Activated naive CD4-positive, alpha-beta T cell treated with anti-CD3 and anti-CD28 coated beads, Interleukin-2, amount 10 ng/mL, durations not matched to agents 7 days and 5 days (primary cell): ENCODE results near the gene MBNL2.
A peak's percentile ranks its signal among the peaks of the same experiment; 100 is the strongest.
"Not testable (repeated sequence)": the region's sequence is repeated elsewhere in the genome, so short reads cannot be mapped to it uniquely, and the experiment has no call there.

Experiments used
- CTCF ChIA-PET: fragments of 350-600 bp; sonication (Branson Sonifier 250); formaldehyde crosslinking; loops from one replicate; lab custom pipeline; 2021; ENCODE audit warnings: antibody characterized with exemption; lab: Charles Lee
- DNase-seq: peaks from one replicate; pipeline ENCODE4 v3.0.0-alpha.2; 2020
- H3K27ac Mint-ChIP-seq: one replicate; pipeline ENCODE4 v1.8.0; 2021; ENCODE audit warnings: mild to moderate bottlenecking, moderate library complexity, mixed read lengths
- H3K27me3 Mint-ChIP-seq: one replicate; pipeline ENCODE4 v1.8.0; 2021; ENCODE audit warnings: mild to moderate bottlenecking, mixed read lengths
- H3K36me3 Mint-ChIP-seq: one replicate; pipeline ENCODE4 v1.8.0; 2021; ENCODE audit warnings: mixed read lengths
- H3K4me1 Mint-ChIP-seq: one replicate; pipeline ENCODE4 v1.8.0; 2021; ENCODE audit warnings: mixed read lengths
- H3K4me3 Mint-ChIP-seq: one replicate; pipeline ENCODE4 v1.8.0; 2021; ENCODE audit warnings: mild to moderate bottlenecking, moderate library complexity, mixed read lengths
- H3K9me3 Mint-ChIP-seq: one replicate; pipeline ENCODE4 v1.8.0; 2021; ENCODE audit warnings: mixed read lengths

The MBNL2 gene

GRCh38 chr13:97339988-97340749, 118.0 kb downstream of the MBNL2 start:
- Mint-ChIP-seq H3K4me1 (peaks cover 5% of the 10 kb centered on the region), H3K27ac (no peak overlapping the region), H3K36me3 (no peaks in the 10 kb centered on the region), H3K27me3 (no peaks in the 10 kb centered on the region), H3K4me3 (no peak overlapping the region), H3K9me3 (no peaks in the 10 kb centered on the region)
- no peak for DNase-seq
- CTCF ChIA-PET, result no interaction called here

DNA sequence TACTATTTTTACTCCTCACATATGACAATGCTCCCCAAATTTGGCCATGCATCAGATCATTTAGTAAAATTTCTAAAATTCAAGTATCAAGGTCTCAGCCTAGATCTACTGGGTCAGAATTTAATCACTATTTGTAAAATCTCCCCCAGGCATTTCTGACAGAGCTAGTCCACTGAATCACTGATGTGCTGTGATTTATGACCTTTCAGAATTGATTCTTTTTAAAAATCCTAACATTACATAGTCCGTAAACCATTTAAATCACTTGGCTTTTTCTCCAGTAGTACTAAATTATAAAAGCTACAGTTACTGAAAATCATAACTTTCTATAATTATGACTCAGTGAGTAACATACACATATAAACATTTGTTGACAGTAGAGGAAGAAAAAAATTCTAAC, 119.0 kb downstream of the MBNL2 start:
- no peaks in the 10 kb centered on the region for H3K36me3 Mint-ChIP-seq
- H3K9me3 Mint-ChIP-seq, result no peaks in the 10 kb centered on the region
- no peak for DNase-seq
- CTCF ChIA-PET, result interaction anchor here (9.4 kb wide), 1 partner anchor 231 kb away, joined by 90 read pairs; no protein-coding TSS in a partner anchor
- no peaks in the 10 kb centered on the region for H3K27me3 Mint-ChIP-seq
- no peak overlapping the region for H3K27ac Mint-ChIP-seq
- no peak overlapping the region for H3K4me3 Mint-ChIP-seq
- H3K4me1 Mint-ChIP-seq, result peaks cover 5% of the 10 kb centered on the region

DNA sequence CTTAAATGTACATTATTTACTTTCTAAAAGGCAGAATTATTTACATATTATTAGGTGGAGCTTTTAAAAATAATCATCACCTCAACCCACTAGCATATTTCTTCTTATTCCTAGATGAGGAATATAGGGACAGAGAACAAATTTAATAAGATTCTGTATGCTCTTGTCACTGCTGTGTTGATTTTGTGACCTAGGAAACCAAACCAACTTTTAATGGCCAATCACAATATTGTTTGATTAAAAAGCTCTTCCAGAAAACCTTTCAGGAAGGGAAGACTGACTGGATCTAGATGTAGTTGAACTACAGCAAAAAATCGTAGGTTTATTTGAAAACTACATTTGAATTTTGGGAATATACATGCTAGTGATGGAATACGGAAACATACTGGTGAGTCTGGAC, 120.0 kb downstream of the MBNL2 start:
- H3K36me3 Mint-ChIP-seq, result no peaks in the 10 kb centered on the region
- H3K27ac Mint-ChIP-seq, result no peak overlapping the region
- no peak overlapping the region for H3K4me3 Mint-ChIP-seq
- peaks cover 5% of the 10 kb centered on the region for H3K4me1 Mint-ChIP-seq
- H3K9me3 Mint-ChIP-seq, result no peaks in the 10 kb centered on the region
- no peak for DNase-seq
- no peaks in the 10 kb centered on the region for H3K27me3 Mint-ChIP-seq
- CTCF ChIA-PET, result interaction anchor here (1.5 to 9.4 kb wide), 2 partner anchors 228 to 232 kb away, joined by 4 to 90 read pairs; no protein-coding TSS in a partner anchor

DNA sequence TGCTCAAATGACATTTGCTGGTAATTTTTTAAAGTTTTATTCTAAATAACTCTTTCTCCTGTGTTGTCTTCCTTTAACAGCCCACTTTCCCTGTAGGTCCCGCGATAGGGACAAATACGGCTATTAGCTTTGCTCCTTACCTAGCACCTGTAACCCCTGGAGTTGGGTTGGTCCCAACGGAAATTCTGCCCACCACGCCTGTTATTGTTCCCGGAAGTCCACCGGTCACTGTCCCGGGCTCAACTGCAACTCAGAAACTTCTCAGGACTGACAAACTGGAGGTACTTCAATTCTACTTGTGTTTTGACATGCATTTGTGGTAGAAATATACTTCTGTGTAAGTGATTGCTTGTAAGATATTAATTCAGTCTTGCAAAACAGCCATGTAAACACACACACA, 120.8 kb downstream of the MBNL2 start:
- no peak for DNase-seq
- H3K9me3 Mint-ChIP-seq, result no peaks in the 10 kb centered on the region
- H3K27ac Mint-ChIP-seq, result no peak overlapping the region
- no peaks in the 10 kb centered on the region for H3K27me3 Mint-ChIP-seq
- CTCF ChIA-PET, result interaction anchor here (1.5 to 9.4 kb wide), 2 partner anchors 228 to 233 kb away, joined by 4 to 90 read pairs; no protein-coding TSS in a partner anchor
- peaks cover 5% of the 10 kb centered on the region for H3K4me1 Mint-ChIP-seq
- no peak overlapping the region for H3K4me3 Mint-ChIP-seq
- H3K36me3 Mint-ChIP-seq, result no peaks in the 10 kb centered on the region

DNA sequence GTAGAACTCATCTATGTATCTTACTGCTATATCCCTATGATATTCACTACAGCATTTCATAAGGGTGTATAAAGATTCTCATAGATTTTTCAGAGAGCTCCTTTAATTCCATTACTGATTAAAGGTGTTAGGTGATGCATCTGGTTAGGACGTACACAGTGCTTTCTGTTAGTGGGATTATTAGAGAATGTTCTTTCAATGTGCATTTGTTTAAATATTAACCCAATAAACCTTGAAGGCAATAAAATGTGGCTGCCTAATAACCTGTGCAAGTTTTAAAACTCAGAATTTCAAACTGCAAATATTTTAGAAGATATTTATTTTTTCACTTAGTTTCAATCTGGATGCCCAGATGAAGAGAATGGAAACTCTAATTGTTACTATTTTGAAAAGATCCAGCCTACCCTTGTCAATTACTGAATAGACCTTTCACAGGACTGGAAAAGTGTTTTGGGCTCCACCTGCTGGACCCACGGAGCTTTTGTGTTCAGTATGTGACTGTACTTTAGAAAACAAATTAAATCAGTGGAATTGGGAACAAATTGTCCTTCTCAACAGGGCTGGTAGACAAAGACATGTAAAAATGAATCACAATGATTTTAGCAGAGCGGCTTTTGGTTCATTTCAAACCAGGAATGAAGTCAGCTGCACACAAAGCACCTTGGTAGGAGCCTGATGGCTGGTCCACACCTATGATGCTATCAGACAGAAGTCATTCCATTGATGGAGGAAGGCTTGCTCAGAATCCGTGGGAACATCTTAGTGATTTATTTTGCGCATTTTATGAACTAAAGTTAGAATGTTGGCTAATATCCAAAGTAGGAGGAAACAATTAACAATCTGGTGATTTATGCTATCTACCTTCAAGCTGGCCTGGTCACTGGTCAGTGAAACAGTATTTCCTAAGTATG, 122.4 kb downstream of the MBNL2 start:
- Mint-ChIP-seq H3K27me3 (no peaks in the 10 kb centered on the region), H3K4me3 (no peak overlapping the region), H3K4me1 (peaks cover 5% of the 10 kb centered on the region), H3K27ac (no peak overlapping the region), H3K36me3 (no peaks in the 10 kb centered on the region), H3K9me3 (no peaks in the 10 kb centered on the region)
- CTCF ChIA-PET, result interaction anchor here (0.6 to 9.4 kb wide), 5 partner anchors 11 to 234 kb away, joined by 3 to 90 read pairs (median 3); no protein-coding TSS in a partner anchor
- DNase-seq, result peak; percentile 70

DNA sequence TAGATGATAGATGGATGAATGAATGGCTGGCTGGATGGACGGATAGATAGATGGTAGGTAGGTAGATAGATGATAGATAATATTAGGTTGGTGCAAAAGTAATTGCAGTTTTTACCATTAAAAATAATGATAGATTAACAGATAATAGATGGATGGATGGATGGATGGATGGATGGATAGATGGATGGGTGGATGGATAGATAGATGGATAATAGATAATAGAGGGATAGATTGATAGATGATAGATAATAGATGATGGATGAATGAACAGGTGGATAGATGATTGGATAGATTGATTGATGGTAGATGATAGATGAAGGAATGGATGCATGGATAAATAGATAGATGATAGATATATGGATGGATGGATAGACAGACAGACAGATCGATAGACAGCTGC, 124.0 kb downstream of the MBNL2 start:
- Mint-ChIP-seq H3K9me3 (no peaks in the 10 kb centered on the region), H3K36me3 (peaks cover 2% of the 10 kb centered on the region), H3K4me1 (no peaks in the 10 kb centered on the region), H3K4me3 (no peak overlapping the region), H3K27ac (no peak overlapping the region), H3K27me3 (no peaks in the 10 kb centered on the region)
- CTCF ChIA-PET, result interaction anchor here (9.4 kb wide), 1 partner anchor 236 kb away, joined by 90 read pairs; no protein-coding TSS in a partner anchor
- no peak for DNase-seq

DNA sequence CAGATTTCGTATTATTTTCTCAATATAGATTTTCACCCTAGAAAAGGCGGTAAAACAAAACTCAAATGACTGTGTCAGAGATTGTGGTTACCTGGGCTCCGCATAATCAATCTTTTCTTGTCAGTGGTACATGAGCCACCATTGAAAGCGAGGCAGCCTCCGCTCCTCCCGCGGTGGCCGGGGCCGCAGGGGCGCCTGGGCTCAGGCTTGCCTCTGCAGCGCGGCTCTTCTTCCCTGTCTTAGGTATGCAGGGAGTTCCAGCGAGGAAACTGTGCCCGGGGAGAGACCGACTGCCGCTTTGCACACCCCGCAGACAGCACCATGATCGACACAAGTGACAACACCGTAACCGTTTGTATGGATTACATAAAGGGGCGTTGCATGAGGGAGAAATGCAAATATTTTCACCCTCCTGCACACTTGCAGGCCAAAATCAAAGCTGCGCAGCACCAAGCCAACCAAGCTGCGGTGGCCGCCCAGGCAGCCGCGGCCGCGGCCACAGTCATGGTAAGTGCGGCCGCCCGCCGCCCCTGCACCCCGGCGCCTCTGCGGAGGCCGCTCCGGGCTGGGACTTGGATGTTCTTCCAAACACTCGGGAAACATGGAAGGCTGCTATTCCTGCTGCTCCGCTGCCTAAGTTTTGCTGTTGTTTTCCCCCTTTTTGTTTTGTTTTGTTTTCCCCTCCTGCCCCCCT, 124.6 kb downstream of the MBNL2 start:
- H3K4me3 Mint-ChIP-seq, result no peak overlapping the region
- no peak overlapping the region for H3K27ac Mint-ChIP-seq
- no peaks in the 10 kb centered on the region for H3K27me3 Mint-ChIP-seq
- CTCF ChIA-PET, result interaction anchor here (9.4 kb wide), 1 partner anchor 237 kb away, joined by 90 read pairs; no protein-coding TSS in a partner anchor
- no peak for DNase-seq
- H3K36me3 Mint-ChIP-seq, result peaks cover 2% of the 10 kb centered on the region
- H3K4me1 Mint-ChIP-seq, result no peaks in the 10 kb centered on the region
- H3K9me3 Mint-ChIP-seq, result no peaks in the 10 kb centered on the region

- no peaks in the 10 kb centered on the region for H3K9me3 Mint-ChIP-seq
- CTCF ChIA-PET, result interaction anchor here (2.0 to 9.4 kb wide), 2 partner anchors 12 to 237 kb away, joined by 15 to 90 read pairs; no protein-coding TSS in a partner anchor
- H3K27me3 Mint-ChIP-seq, result no peaks in the 10 kb centered on the region
- no peak for DNase-seq
- no peak overlapping the region for H3K27ac Mint-ChIP-seq
- no peaks in the 10 kb centered on the region for H3K4me1 Mint-ChIP-seq
- H3K4me3 Mint-ChIP-seq, result no peak overlapping the region
- peaks cover 2% of the 10 kb centered on the region for H3K36me3 Mint-ChIP-seq
Observed at GRCh38 chr13:97347255-97347932, 125.3 kb downstream of the MBNL2 start.

GRCh38 chr13:97348569-97349100, 126.5 kb downstream of the MBNL2 start:
- CTCF ChIA-PET, result interaction anchor here (2.0 to 9.4 kb wide), 2 partner anchors 11 to 239 kb away, joined by 15 to 90 read pairs; no protein-coding TSS in a partner anchor
- Mint-ChIP-seq H3K27ac (no peak overlapping the region), H3K4me1 (no peaks in the 10 kb centered on the region), H3K9me3 (no peaks in the 10 kb centered on the region), H3K36me3 (peaks cover 2% of the 10 kb centered on the region), H3K4me3 (no peak overlapping the region), H3K27me3 (no peaks in the 10 kb centered on the region)
- no peak for DNase-seq

DNA sequence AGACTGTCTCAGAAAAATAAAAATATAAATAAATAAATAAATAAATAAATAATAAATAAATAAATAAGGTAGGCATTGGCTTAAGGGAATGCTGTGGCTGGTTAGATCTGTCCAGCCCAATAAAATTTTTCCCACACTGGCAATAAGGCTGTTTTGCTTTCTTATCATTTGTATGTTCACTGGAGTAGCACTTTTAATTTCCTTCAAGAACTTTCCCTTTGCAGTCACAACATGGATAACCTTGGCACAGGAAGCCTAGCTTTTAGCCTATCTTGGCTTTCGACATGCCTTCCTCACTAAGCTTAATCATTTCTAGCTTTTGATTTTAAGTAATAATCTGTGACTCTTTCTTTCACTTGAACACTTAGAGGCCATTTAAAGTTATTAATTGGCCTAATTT, 129.9 kb downstream of the MBNL2 start:
- not testable (repeated sequence) for H3K4me3 Mint-ChIP-seq, H3K36me3 Mint-ChIP-seq, H3K27ac Mint-ChIP-seq, H3K4me1 Mint-ChIP-seq, DNase-seq, H3K9me3 Mint-ChIP-seq, H3K27me3 Mint-ChIP-seq
- CTCF ChIA-PET, result interaction anchor here (1.2 to 1.4 kb wide), 2 partner anchors 8 to 242 kb away, joined by 3 to 6 read pairs; no protein-coding TSS in a partner anchor

GRCh38 chr13:97352815-97353214, 130.7 kb downstream of the MBNL2 start:
- Mint-ChIP-seq H3K9me3 (no peaks in the 10 kb centered on the region), H3K36me3 (peaks cover 2% of the 10 kb centered on the region), H3K27ac (no peak overlapping the region), H3K27me3 (no peaks in the 10 kb centered on the region), H3K4me3 (no peak overlapping the region), H3K4me1 (no peaks in the 10 kb centered on the region)
- DNase-seq, result no peak
- CTCF ChIA-PET, result no interaction called here

DNA sequence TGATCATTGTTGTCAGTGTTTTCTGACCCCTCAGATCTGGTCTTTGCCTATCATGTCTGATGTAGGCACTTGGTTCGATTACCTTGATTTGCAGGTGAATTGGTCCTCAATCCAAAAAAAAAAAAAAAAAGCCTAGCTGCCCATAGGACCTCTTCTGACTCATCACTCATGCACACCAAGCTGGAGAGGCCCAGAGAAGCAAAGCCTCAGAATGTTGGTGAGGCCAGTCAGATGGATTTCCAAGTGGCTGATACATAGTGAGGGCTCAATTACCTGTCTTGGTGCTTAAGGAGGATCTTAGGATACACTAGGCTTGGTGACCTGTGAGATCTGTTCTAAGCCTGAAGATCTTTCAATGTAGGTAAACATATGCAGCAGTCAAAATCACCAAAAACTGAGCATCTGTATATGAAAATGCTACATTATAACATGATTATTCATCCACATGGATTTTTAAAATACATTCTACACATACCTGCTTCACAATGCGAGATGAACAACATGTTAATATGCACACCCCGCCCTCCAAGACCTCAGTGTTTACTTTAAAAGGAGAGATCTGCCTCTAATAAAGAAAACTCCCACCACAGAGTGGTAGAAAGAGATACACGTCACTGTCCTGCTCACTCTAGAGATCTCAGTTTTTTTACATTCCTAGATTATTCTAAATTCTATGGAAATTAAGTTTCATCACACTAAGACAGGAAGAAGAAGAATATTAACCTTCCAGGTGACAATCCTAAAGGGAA, 132.0 kb downstream of the MBNL2 start:
- DNase-seq, result no peak
- Mint-ChIP-seq H3K4me1 (no peaks in the 10 kb centered on the region), H3K27ac (no peak overlapping the region), H3K27me3 (no peaks in the 10 kb centered on the region), H3K4me3 (no peak overlapping the region), H3K36me3 (peaks cover 2% of the 10 kb centered on the region), H3K9me3 (no peaks in the 10 kb centered on the region)
- CTCF ChIA-PET, result interaction anchor here (0.9 kb wide), 1 partner anchor 244 kb away, joined by 5 read pairs; no protein-coding TSS in a partner anchor
